GM21576 (cell line): ENCODE data around the gene CHML.

Experiments
- ATAC-seq: cut with Tn5 transposase; IDR thresholded peaks from one replicate; pipeline ENCODE4 v1.9.1; 2021; ENCODE audit warnings: mild to moderate bottlenecking, moderate library complexity; ENCODE audit not compliant: unreplicated experiment

The CHML gene

DNA sequence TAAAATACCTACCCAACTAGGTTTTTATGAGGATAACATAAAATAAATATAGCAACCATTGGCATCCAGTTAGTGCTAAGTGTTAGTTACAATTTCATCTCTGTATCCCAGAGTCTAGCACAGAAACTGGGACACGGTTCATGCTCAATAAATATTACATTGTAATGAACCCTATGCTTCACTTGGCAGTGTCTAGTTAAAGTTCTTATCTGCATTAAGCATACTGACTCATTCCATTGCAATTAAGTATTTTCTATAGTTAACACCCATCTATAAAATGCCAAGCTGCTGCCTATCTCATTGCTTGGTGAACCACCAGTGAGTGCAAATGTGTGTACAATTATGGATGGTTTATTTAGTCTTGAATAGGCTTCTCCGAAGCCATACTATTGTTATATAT lies 15.2 kb downstream of the CHML start:
- no peak for ATAC-seq

DNA sequence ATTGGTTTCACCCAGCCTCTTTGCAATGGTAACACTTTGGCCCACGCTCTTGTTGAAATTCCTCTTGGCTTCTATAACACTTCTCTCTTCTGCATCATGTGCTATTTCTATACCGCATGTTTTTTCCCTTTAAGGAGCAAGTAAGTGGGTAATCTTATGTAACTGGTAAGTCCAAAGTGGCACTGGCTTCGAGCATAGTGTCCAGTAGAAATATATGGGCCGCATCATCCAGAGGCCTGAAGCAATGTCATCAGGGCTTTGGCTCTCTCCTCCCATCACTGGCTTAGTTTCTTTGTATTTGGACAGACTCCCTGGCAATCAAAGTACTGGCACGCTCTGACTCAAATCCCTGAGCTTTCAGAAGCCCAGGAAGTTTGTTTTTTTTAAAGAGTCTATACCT lies 17.5 kb downstream of the CHML start:
- ATAC-seq = no peak

DNA sequence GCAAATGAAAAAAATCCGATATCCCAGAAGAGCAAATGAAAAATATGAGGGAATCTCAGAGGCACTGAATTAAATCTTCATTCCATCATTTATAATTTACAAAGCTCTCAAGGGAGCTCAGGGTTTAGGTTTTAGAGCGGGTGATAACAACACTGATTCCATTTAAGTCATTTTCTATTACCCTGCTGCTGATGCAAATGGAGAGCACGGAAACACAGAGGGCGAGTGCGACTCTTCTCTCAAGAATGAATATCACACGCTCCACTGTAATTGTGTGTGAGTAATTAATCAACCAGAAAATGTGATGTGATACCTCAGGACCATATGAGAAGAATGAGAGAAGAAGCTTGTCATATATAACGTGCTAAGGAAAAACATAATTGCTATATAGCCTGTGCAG lies 22.7 kb downstream of the CHML start:
- no peak for ATAC-seq

DNA sequence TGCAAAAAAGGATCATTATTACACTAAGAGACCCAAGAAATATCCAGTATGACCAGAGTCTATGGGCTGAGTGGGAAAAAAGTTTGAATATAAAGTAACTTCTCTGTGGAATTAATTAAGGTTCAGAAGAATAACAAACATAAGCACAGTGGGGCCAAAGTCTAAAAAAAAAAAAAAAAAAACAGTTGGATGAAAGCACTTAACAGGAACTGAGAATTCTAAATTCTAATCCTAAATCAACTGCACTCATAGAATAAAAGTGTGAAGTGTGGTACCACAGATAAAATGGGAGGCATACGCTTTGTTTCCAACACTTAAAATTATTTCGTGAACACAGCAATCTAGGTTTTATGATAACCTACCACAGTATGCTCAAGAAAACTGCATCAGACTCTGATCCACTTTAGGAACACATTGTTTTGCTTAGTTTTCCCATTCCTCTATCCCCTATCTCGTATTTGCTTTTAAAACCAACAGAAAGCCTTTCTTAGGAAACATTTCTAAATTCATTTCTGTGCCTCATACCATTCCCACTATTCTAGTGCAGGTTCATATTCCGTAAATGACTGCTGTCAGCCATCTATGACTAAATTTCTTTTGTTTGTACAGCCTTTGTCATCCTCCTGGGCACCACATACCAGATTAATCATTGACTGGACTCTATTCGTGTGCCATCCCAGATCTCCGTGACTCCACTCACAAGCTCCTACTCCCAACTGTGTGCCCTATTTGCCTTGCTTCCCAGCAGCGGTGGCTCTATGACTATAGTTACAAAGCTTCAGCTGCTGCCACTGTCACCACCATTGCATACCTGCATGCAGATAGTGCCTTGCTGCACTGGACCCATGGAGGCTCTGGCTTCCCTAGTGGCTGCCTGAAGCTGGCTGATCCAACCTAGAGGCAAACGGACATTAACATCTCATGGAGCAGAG lies 24.9 kb downstream of the CHML start:
- no peak for ATAC-seq

DNA sequence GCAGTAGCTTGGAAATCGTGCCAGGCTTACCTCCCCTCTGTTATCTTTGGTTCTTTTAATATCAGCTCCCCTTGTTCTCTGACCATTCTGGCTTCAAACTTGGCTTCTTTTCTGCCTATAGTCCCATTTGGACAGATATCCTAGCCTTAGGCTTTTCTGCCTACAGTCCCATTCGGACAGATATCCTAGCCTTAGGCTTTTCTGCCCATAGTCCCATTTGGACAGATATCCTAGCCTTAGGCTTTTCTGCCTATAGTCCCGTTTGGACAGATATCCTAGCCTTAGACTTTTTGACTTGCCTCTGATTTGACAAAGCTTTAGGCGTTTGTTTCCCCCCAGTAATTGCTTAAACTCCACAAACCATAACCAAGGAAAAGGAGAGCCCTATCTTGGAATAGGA lies 25.6 kb downstream of the CHML start:
- no peak for ATAC-seq

DNA sequence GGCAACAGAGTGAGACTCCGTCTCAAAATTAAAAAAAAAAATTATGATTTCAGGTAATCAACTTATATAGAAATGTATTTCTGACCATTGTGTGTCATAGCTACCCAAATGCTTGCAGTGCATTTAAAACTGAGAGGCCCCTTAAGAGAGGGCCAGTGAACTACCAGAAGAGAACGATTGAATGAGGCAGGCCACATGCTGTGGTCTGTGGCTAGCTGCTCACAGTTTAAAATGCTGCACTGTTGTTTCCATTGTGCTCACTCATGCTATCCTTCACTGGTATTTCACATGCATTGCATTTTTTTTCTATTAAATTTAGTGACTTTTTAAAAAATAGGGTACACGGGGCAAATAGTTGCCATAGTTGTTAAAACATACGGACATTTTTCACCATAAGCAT lies 26.0 kb downstream of the CHML start:
- ATAC-seq = no peak

DNA sequence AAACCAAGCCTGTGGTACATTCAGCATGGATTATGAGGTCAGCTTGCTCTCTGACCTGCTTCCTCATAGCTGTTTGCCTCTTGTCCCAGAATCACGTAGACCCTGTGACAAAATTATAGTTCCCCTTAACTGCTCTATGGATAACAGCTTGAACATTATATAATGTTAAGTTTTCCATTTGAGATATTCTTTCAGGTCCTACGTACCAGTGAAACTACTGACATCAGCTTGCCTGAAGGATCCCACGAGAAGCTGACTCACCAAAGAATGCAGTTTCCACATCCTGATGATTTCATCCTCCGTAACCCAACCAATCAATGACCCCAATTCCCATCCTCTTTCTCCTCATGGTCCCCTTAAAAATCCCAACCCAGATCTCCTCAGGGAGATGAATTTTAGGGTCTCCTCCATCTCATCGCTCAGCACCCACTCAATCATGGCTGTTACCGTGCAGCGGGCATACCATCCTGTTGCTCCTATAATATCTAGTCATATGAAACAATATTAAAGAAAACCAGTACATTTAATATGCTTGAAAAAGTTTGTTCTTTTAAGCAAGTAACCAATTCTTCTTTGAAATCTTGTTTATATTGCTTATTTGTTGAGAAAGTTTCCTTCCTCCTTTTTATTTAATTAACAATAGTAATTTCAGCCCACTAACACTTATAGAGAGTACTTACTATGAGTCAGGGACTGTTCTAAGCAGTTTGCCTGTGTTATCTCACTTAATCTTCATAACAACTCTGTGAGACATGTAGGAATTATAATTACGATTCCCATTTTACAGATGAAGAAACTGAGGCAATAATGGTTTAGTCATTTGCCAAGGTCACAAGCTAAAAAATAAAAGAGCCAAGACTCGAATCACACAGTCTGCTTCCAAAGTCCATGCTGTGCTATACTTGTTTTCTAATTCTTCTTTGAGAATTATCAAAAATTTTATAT lies 27.4 kb downstream of the CHML start:
- ATAC-seq = no peak

DNA sequence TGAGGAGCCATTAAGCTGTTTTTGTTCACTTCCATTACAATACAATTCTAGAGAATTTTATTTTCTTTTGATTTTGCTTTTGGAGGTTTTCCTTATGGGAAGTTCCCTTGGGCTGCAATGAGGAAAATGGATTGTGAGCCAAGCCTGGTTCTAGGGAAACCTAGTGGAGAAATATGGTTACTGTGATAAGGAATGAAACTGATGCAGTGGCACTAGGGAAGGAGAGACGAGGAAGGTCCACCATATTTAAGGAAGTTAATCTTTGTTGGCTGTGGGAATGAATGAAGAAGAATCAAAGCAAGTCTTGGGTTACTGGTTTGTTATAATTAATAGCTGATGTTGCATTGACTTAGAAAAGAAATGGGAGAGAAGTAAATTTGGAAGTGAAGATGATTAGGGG lies 28.4 kb downstream of the CHML start:
- ATAC-seq = no peak

DNA sequence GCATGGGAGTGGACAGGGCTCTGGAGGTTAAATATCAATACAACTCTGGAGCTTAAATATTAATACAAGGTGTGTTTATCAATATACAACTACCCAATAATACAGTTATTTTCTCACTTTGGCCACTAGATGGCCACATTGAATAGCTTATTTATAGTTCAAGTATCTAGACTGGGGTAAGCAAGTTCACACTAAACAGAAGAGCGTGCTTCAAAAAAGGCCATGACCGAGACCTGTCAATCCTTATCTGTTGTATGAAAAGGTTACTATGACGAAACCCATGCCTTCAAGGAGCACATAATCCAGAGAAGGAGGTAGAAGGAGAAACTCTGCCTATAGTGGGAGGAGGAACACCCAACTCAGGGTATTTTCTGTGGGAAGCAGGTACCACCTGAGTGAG lies 29.1 kb downstream of the CHML start:
- ATAC-seq = peak; percentile 84

DNA sequence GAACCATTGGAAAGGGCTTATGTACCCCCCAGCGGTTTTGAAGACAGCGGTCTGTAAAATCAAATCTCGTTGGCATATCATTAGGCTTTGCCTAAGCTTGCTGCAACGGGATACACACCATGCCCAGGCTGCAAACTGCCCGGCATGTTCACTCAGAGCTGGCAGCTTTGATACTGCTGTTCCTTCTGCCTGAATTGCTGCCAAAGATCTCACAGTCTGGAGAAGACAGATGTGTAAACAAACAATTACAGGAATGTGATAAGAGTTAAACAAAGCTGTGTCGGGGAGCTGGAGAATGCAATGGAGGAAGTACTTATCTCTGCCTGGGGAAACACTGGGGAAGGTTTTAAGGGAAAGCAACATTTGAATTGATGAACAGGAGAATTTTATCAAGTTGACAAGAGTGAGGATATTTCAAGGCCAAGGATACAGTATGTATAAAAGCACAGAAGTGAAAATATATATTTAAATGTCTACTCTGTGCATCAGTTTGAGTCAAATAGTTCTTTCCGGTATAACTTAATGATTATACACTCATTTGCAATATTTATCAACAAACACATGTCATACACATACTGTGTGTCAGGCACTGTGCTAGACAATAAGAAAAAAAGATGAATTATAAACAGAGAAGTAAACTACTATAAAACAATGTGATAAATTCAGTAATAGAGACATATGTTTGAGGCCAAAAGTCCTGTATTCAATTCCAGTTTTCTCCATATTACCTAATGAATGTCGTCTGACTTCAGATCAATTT lies 29.9 kb downstream of the CHML start:
- ATAC-seq = no peak

DNA sequence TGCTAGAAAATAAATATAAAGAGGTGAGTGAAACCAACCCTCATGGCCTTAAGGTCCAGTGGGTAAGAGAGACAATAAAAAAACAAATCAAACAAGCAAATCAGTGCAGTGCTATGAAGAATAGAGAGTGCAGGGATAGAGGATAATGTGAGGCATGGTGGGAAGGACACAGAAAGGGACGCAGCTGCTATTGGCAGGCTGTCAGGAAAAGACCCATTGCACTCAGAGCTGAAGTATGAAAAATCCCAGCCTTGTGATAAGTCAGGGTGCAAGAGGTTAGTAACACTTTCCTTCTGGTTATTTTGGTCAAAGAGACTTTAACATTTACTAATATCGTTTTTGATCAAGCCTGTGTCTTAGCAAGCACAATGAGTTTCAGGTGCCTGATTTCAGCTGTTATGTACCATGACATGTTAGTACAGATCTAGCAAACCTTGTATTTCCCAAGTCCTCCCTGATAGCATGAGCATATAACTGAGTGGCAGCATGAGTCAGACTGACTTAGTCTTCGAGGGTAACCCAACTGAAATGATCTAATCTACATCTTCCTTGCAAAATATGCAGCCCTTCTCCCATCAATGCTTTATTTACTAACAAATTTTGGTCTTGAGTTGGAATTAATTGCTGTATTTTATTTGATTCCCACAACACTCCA lies 31.7 kb downstream of the CHML start:
- ATAC-seq = peak; percentile 40

DNA sequence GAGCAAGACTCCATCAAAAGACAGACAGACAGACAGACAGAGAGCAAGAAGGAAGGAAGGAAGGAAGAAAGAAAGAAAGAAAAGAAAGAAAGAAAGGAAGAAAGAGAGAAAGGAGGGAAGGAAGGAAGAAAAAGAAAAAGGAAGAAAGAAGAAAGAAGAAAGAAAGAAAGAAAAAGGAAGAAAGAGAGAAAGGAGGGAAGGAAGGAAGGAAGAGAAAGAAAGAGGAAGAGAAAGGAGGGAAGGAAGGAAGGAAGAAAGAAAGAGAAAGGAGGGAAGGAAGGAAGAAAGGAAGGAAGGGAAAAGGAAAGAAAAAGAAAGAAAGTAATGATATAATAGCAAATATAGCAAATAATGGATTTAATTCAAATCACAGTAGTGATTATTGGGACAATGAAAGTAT lies 32.7 kb downstream of the CHML start:
- no peak for ATAC-seq

DNA sequence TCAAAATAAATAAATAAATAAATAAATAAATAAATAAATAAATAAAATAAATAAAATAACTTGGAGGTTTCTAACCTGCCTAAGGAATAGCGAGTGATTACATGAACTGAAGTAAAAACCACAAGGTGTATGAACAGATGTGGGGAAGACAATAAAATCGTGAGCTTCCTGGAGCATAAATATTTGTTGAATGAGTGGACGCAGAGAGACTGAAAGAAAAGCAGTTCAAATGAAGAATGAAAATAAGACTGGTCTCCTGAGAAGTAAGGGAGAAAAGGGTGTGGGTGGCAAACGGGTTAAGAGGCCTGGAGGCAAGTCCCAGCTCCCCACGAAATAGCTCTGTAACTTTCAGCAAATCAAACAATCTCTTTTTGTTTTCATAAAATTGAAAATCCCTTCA lies 33.6 kb downstream of the CHML start:
- ATAC-seq = no peak

DNA sequence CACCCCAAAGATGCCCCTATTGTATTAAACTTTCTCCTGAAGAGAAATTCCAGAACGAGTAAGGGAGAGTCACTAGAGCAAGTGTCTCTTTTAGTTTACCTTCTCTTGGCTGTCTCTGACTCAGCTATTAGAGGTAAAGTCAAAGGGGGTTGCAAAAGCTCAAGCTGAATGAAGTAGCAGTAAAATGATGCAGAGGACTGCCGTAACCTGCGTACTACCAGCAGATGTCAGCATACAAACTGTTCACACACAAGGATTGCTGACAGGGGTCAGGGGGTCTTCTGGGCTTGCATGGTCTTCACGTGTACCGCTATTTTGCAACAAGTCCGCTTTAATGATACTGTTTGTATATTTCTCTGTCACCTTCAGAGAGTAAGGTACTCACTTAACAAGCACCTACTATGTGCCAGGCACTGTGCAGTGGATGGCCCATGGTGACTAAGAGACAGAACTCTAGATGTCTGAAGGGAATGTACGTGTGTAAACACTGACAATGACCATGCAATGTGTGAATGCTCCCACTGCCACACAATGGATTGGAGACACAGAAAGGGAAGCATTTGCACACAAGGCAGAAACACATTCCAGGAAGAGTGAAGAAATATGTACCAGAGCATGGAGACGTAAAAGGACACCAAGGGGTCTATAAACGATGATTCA lies 34.9 kb downstream of the CHML start:
- ATAC-seq = no peak

DNA sequence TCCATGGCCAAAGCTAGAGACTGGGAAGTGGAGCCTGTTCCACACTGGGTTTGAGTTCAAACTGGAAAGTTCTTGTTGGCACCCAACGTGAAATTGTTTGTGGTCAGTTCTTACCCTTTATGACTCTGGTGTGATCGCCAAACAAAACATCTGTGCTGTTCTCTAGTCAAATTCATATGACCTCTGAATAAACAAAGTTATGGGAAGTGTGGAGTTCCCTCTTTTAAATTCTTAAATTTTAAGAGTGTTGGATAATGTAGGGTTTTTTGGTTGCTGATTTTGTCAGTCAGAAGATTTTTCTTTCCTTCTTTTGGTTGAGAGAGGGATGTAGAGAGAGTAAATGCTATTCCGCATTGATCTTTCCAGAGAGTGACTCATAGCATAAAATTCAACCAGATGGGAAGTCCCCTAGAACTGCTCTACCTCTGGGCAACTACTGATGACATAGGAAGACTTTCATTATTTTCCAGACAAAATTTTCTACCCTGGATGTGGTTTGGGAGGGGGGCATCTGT lies 36.4 kb downstream of the CHML start:
- no peak for ATAC-seq

DNA sequence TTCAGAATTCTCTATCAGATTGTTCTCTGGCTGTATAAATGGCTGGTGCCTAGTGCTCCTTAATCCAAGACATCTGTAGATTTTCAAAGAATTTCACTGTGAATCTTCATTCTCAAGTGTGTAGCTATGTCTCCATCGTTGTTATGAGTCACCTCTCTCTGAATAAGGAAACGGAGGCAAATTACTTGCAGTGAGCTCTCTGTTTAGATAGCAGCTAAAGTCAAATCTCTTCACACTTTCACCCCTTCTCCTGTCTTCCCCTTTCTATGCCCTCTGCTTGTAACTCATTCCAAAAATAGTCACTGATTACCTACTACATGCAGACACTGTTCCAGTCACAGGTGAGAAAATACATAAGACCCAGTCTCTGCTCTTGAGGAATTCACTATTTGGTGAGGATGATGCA lies 39.7 kb downstream of the CHML start:
- peak; percentile 89 for ATAC-seq

DNA sequence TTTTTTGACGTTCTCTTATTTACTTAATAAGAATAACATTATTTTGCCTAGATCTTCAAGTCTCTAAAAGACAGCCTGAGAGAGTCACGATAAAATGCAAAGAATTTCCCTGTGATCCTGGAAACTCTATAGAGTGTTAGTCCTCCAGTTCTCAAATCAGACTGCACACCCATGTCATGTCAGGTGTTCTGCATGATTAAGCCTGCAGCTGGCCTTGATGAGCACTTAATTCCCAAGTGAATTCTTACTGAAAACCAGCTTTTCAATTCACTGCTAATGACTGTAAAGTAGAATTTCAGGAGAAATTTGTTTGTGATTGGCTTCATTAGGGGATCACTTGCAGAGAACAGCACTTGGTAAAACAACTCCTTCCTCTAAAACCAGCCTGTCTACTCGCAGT lies 41.9 kb downstream of the CHML start:
- no peak for ATAC-seq

DNA sequence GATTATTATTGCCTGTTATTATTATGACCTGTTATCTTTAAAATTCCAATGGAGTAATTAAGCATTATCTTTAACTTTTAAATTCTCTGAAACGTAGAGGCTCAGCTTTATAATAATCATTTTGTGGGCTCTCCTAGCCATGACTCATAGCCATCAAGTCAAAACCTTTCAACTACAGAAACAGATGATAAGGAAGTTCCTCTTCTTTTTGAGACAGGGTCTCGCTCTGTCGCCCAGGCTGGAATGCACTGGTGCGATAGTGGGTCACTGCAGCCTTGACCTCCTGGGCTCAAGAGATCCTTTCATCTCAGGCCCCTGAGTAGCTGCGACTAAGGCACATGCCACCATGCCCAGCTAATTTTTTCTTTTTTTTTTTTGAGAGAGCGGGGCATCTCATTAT lies 43.5 kb downstream of the CHML start:
- ATAC-seq = no peak

DNA sequence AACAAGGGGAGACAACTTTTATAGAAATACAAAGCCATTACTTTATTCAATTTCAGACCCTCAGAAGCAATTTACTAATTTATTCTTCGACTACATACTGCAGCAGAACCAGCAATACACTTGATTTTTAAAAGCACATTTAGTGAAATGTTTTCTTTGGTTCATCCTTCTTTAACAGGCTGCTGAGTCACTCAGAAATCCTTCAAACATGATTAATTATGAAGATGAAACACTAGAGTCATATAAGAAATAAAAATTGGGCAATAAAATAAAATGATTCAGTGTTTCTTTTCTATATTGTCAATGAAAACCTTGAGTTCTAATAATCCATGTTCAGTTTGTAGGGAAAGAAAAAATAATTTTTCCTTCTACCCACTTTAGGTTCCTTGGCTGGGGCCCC lies 47.0 kb downstream of the CHML start:
- no peak for ATAC-seq
